ENCODE data around the gene ZNF569. TPM values are rescaled to one million over a fixed set of nuclear protein-coding genes. Genes with fewer than 3 reads are reported as not detected.

Gene ZNF569
- total RNA-seq, 2 experiments from 2014 or later = 7.5 to 11.3 TPM

DNA sequence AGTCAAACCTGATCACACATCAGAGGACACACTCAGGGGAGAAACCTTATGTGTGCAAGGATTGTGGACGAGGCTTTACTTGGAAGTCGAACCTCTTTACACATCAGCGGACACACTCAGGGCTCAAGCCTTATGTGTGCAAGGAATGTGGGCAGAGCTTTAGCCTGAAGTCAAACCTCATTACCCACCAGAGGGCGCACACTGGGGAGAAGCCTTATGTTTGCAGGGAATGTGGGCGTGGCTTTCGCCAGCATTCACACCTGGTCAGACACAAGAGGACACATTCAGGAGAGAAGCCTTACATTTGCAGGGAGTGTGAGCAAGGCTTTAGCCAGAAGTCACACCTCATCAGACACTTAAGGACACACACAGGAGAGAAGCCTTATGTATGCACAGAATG, 104.5 kb downstream of the ZNF569 start:
- Mint-ChIP-seq H3K36me3 (ENCODE audit: low read depth) (peaks cover 62% of the 10 kb centered on the region), H3K27ac (no peak overlapping the region), H3K27me3 (no peaks in the 10 kb centered on the region), H3K4me1 (ENCODE audit: low read depth) (no peaks in the 10 kb centered on the region), H3K9me3 (peaks cover 37% of the 10 kb centered on the region), H3K4me3 (no peak overlapping the region)
- TF ChIP-seq, protein P1, sequence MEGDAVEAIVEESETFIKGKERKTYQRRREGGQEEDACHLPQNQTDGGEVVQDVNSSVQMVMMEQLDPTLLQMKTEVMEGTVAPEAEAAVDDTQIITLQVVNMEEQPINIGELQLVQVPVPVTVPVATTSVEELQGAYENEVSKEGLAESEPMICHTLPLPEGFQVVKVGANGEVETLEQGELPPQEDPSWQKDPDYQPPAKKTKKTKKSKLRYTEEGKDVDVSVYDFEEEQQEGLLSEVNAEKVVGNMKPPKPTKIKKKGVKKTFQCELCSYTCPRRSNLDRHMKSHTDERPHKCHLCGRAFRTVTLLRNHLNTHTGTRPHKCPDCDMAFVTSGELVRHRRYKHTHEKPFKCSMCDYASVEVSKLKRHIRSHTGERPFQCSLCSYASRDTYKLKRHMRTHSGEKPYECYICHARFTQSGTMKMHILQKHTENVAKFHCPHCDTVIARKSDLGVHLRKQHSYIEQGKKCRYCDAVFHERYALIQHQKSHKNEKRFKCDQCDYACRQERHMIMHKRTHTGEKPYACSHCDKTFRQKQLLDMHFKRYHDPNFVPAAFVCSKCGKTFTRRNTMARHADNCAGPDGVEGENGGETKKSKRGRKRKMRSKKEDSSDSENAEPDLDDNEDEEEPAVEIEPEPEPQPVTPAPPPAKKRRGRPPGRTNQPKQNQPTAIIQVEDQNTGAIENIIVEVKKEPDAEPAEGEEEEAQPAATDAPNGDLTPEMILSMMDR (IDR thresholded peaks at IDR 0.05) = no peak
- DNase-seq (peak; percentile 15), ATAC-seq (no peak)
- intact Hi-C loops (cut with micrococcal nuclease) = no loop called here
- ChIA-PET POLR2A (no interaction called here), CTCF (no interaction called here)

DNA sequence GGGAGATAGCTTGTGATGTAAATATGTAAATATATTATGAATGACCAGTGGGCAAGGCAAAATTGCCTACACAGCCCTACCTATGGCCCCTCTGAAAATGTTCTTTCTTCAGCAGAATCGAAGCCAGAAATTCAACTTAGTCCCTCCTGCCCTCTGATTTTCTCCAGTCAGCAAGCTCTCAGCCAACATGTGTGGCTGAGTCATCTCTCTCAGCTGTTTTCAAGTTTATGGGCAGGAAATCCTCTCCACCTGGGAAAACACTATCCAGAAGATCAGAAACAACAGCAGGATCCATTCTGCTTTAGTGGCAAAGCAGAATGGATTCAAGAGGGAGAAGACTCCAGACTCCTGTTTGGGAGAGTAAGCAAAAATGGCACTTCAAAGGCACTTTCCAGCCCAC, 105.2 kb downstream of the ZNF569 start:
- Mint-ChIP-seq H3K27me3 (no peaks in the 10 kb centered on the region), H3K4me1 (ENCODE audit: low read depth) (no peaks in the 10 kb centered on the region), H3K27ac (no peak overlapping the region), H3K4me3 (no peak overlapping the region), H3K9me3 (peaks cover 41% of the 10 kb centered on the region), H3K36me3 (ENCODE audit: low read depth) (peaks cover 70% of the 10 kb centered on the region)
- POLR2A ChIA-PET = interaction anchor here (1.4 kb wide), 1 partner anchor 9 kb away, joined by 5 read pairs; the partner anchor contains the start of gene ZNF527
- intact Hi-C loops (cut with micrococcal nuclease) = no loop called here
- CTCF ChIA-PET = no interaction called here
- TF ChIP-seq, protein P1 (IDR thresholded peaks at IDR 0.05) = no peak
- ATAC-seq (no peak), DNase-seq (no peak)

Other genes with a start within 250 kb of the ZNF569 start
- 1 to 10 TPM; 8.4 to 9.1 TPM for gene ZNF383, start 249.2 kb downstream of the ZNF569 start, total RNA-seq
- gene ZNF527, start 96.3 kb downstream of the ZNF569 start, total RNA-seq = 1 to 10 TPM; 5.2 to 5.5 TPM
- gene ZNF570, start 1.9 kb upstream of the ZNF569 start, total RNA-seq = 1 to 10 TPM; 5.2 to 5.3 TPM
- gene ZNF793, start 39.5 kb upstream of the ZNF569 start, total RNA-seq = 1 to 10 TPM; 3.5 to 3.8 TPM
- gene ZNF571, start 127.3 kb upstream of the ZNF569 start, total RNA-seq = 1 to 10 TPM; 3.4 to 4.0 TPM
- gene ZNF540, start 127.4 kb upstream of the ZNF569 start, total RNA-seq = 1 to 10 TPM; 1.7 to 2.2 TPM
- 1 to 10 TPM; 9.0 to 9.7 TPM for gene ZFP30, start 188.0 kb upstream of the ZNF569 start, total RNA-seq